COLO829 (cell line): ENCODE data around the gene TIGD6.
"Not testable (repeated sequence)": the region's sequence is repeated elsewhere in the genome, so short reads cannot be mapped to it uniquely, and the experiment has no call there.

Source experiments
- DNase-seq: peaks from one replicate; pipeline ENCODE4 v3.0.0; 2012; ENCODE audit warnings: low spot score

The TIGD6 gene

GRCh38 chr5:149969181-149969930 lies 31.1 kb downstream of the TIGD6 start:
- no peak for DNase-seq

- DNase-seq = no peak
These were observed 33.5 kb downstream of the TIGD6 start for GRCh38 chr5:149966946-149967345.

- no peak for DNase-seq
These were observed 36.7 kb downstream of the TIGD6 start for GRCh38 chr5:149963729-149964128.

GRCh38 chr5:149962601-149963300 lies 37.7 kb downstream of the TIGD6 start:
- no peak for DNase-seq

- DNase-seq = peak; percentile 53
These were observed 38.5 kb downstream of the TIGD6 start for GRCh38 chr5:149961957-149962409.

- DNase-seq = no peak
These were observed 39.2 kb downstream of the TIGD6 start for GRCh38 chr5:149961186-149961685.

GRCh38 chr5:149960272-149961185 lies 39.9 kb downstream of the TIGD6 start, which contains the start of gene SLC26A2:
SLC26A2 (plus strand) TSS chr5:149960758; CDS start chr5:149977653, 16,895 bp downstream.
- peak; percentile 79 for DNase-seq

- no peak for DNase-seq
These were observed 40.8 kb downstream of the TIGD6 start for GRCh38 chr5:149959406-149960236.

GRCh38 chr5:149957855-149958254 lies 42.6 kb downstream of the TIGD6 start:
- no peak for DNase-seq

GRCh38 chr5:149956685-149957084 lies 43.8 kb downstream of the TIGD6 start:
- DNase-seq = no peak

- DNase-seq = no peak
These were observed 45.7 kb downstream of the TIGD6 start for GRCh38 chr5:149954798-149955197.

- DNase-seq = no peak
These were observed 46.9 kb downstream of the TIGD6 start for GRCh38 chr5:149953436-149954121.

- DNase-seq = no peak
These were observed 49.2 kb downstream of the TIGD6 start for GRCh38 chr5:149951138-149951749.

- DNase-seq = no peak
These were observed 51.5 kb downstream of the TIGD6 start for GRCh38 chr5:149948993-149949392.

GRCh38 chr5:149946118-149946517 lies 54.3 kb downstream of the TIGD6 start:
- DNase-seq = no peak

GRCh38 chr5:149944666-149945065 lies 55.8 kb downstream of the TIGD6 start, which contains the start of gene PDE6A:
PDE6A (minus strand) TSS chr5:149944793; CDS start chr5:149944673, 120 bp downstream.
- no peak for DNase-seq

- not testable (repeated sequence) for DNase-seq
These were observed 57.1 kb downstream of the TIGD6 start for GRCh38 chr5:149943177-149943949.
